K562 (cell line): ENCODE results near the gene MDC1. TPM values are rescaled to one million over a fixed set of nuclear protein-coding genes. Genes with fewer than 3 reads are reported as not detected.
A peak's percentile ranks its signal among the peaks of the same experiment; 100 is the strongest.

Experiments used
- ATF2 ChIP-seq: sonication (generic); formaldehyde crosslinking; IDR thresholded peaks from 2 replicates; pipeline ENCODE4 v1.8.1; 2022; ENCODE audit warnings: missing genetic modification reagents
- BCLAF1 ChIP-seq, 2 experiments: fragments of 450-650 bp in 1 of 2; IDR thresholded peaks; 2 replicates each; pipeline ENCODE4 v1.6.1; 2011 to 2017; ENCODE audit warnings: low read depth in 2 of 2, antibody characterized with exemption in 1 of 2, borderline replicate concordance in 1 of 2, low read length in 1 of 2, mild to moderate bottlenecking in 1 of 2, mixed read lengths in 1 of 2; ENCODE audit not compliant: control insufficient read depth in 1 of 2
- DPF2 ChIP-seq: fragments of 450-650 bp; IDR thresholded peaks from 2 replicates; pipeline ENCODE4 v1.6.1; 2016
- EP400 ChIP-seq: fragments of 450-650 bp; IDR thresholded peaks from 2 replicates; pipeline ENCODE4 v1.6.1; 2017; ENCODE audit warnings: antibody characterized with exemption, mild to moderate bottlenecking, moderate library complexity
- NFIC ChIP-seq: fragments of 450-650 bp; IDR thresholded peaks from 2 replicates; pipeline ENCODE4 v1.6.1; 2017; ENCODE audit warnings: mild to moderate bottlenecking, inconsistent platforms
- PHF8 ChIP-seq: fragments of 200-600 bp; sonication (generic); IDR thresholded peaks from 2 replicates; pipeline ENCODE4 v1.6.1; 2012; ENCODE audit warnings: mixed run types, mild to moderate bottlenecking, inconsistent platforms, low read length, moderate library complexity, borderline replicate concordance
- RBM34 ChIP-seq: fragments of 200-400 bp; formaldehyde crosslinking; IDR thresholded peaks from 2 replicates; pipeline ENCODE4 v1.6.1; 2018; ENCODE audit warnings: low read length, borderline replicate concordance; ENCODE audit not compliant: insufficient read depth
- SP1 ChIP-seq: sonication (generic); formaldehyde crosslinking; IDR thresholded peaks from 2 replicates; pipeline ENCODE4 v1.8.1; 2022; ENCODE audit warnings: mild to moderate bottlenecking, missing genetic modification reagents
- STAG1 ChIP-seq: sonication (generic); formaldehyde crosslinking; IDR thresholded peaks from 2 replicates; pipeline ENCODE4 v1.5.0; 2020; ENCODE audit warnings: missing genetic modification reagents, borderline replicate concordance
- TSC22D4 ChIP-seq: fragments of 450-650 bp; IDR thresholded peaks from 2 replicates; pipeline ENCODE4 v1.6.1; 2016; ENCODE audit warnings: missing genetic modification characterization, missing biosample characterization, control low read depth
- ZBTB49 ChIP-seq: sonication (generic); formaldehyde crosslinking; IDR thresholded peaks from 2 replicates; pipeline ENCODE4 v1.8.0; 2022; ENCODE audit warnings: missing genetic modification reagents, mild to moderate bottlenecking, borderline replicate concordance
- ZBTB7A ChIP-seq: IDR thresholded peaks from 2 replicates; pipeline ENCODE4 v1.6.1; 2011; ENCODE audit warnings: low read depth, mild to moderate bottlenecking, low read length, moderate library complexity, borderline replicate concordance; ENCODE audit not compliant: control insufficient read depth
- ZFP1 ChIP-seq: fragments of 450-650 bp; formaldehyde crosslinking; IDR thresholded peaks from 2 replicates; pipeline ENCODE4 v1.4.0; 2020; ENCODE audit warnings: mild to moderate bottlenecking, mixed read lengths
- ZNF316 ChIP-seq: fragments of 450-650 bp; IDR thresholded peaks from 2 replicates; pipeline ENCODE4 v1.6.1; 2016
- ZNF398 ChIP-seq: fragments of 250-450 bp; sonication (Bioruptor Pico); IDR thresholded peaks from 2 replicates; pipeline ENCODE4 v1.8.0; 2021; ENCODE audit warnings: moderate library complexity, mild to moderate bottlenecking, inconsistent platforms
- ZNF511 ChIP-seq: sonication (generic); formaldehyde crosslinking; IDR thresholded peaks from 2 replicates; pipeline ENCODE4 v1.8.0; 2022; ENCODE audit warnings: mild to moderate bottlenecking, missing genetic modification reagents
- ZNF644 ChIP-seq: fragments of 200-800 bp; sonication (Bioruptor generic); IDR thresholded peaks from 2 replicates; pipeline ENCODE4 v1.6.1; 2016; ENCODE audit warnings: low read depth, missing genetic modification characterization, missing compliant biosample characterization
- ZNF75A ChIP-seq: fragments of 450-650 bp; formaldehyde crosslinking; IDR thresholded peaks from 2 replicates; pipeline ENCODE4 v1.4.0; 2020; ENCODE audit warnings: mild to moderate bottlenecking
- polyA plus RNA-seq, 8 experiments: library from polyadenylated mRNA; depleted of rRNA in 4 of 8; stranded (reverse) in 5 of 8; unstranded in 3 of 8; fragments of >200 nt; fragmentation: Nextera tagmentation in 2 of 8; fragmentation: Illumina TruSeq in 1 of 8; extraction: Ambion mirVana in 2 of 8; extraction: Trizol in 1 of 8; gene quantifications; 2 replicates each; pipeline versions ENCODE4 v1.2.1 to v1.2.3, GENCODE V29; 2011 to 2014; ENCODE audit warnings: inconsistent platforms in 1 of 8, missing spikeins in 1 of 8
- total RNA-seq, 7 experiments: library from RNA; depleted of rRNA in 6 of 7; stranded (reverse); fragments of >200 nt in 6 of 7; fragmentation: Illumina TruSeq in 2 of 7; extraction: Trizol in 2 of 7; gene quantifications; 2 replicates each; pipeline versions ENCODE4 v1.2.1 to v1.2.3, GENCODE V29; 2011 to 2021; ENCODE audit warnings: low replicate concordance in 1 of 7

The MDC1 gene
- total and polyA plus RNA-seq, 9 of the 15 experiments (the other 6 are each of a cell fraction or from before 2014, with no cell fraction given), result 8.2 to 114 (median 20.0) TPM

GRCh38 chr6:30744054-30744805 is 27.1 kb upstream of the MDC1 start, which contains the start of gene IER3 (continued):
- TF ChIP-seq ZBTB7A (peak; percentile 100), ZNF511 (peak; percentile 1), ZNF316 (no peak), STAG1 (CRISPR knock-in tag) (no peak), NFIC (peak; percentile 69), ZNF75A (CRISPR knock-in tag) (0 out of 2 replicates have a peak, but pooled peaks have one; percentile 27), ZNF644 (tag) (no peak), ZFP1 (CRISPR knock-in tag) (peak; percentile 55; the same call in 1 of the 2 replicates), RBM34 (no peak), ZNF398 (CRISPR knock-in tag) (no peak), PHF8 (peak; percentile 69; the same call in 1 of the 2 replicates), DPF2 (peak; percentile 62), ATF2 (CRISPR knock-in tag) (no peak), TSC22D4 (no peak), BCLAF1 (IDR thresholded peaks at IDR 0.05; ENCODE audit: borderline replicate concordance in 1 of 2, control insufficient read depth in 1 of 2, low read depth in 2 of 2, low read length in 1 of 2) (no peak), SP1 (CRISPR knock-in tag) (peak; percentile 65; the same call in 1 of the 2 replicates), ZBTB49 (CRISPR knock-in tag) (0 out of 2 replicates have a peak, but pooled peaks have one; percentile 24), EP400 (peak; percentile 78)
